ENCODE data around the gene DNAH12. TPM values are rescaled to one million over a fixed set of nuclear protein-coding genes. Genes with fewer than 3 reads are reported as not detected.

DNAH12 gene
- total and polyA plus RNA-seq, 2 of the 13 experiments (the other 11 are each of a cell fraction or from before 2014, with no cell fraction given) = 0.11 TPM

- 68% methylated on average over 2 of the region's 2 CpGs for WGBS (ENCODE audit: low lambda C conversion rate)
- in situ Hi-C loops (cut with HindIII; ENCODE audit: extremely low pct_ligation_motif_present, low pct_unique_long_range_greater_than_20kb) (loop anchor here (25.0 kb wide), 1 partner anchor 479 kb away; no protein-coding TSS in a partner anchor), intact Hi-C loops (cut with micrococcal nuclease; ENCODE audit: unreplicated experiment) (no loop called here)
- H3K9ac ChIP-seq (ENCODE audit: insufficient read depth, low read depth, low read length) = no peak overlapping the region
- H4K20me1 ChIP-seq (ENCODE audit: insufficient read depth, low read length) = no peaks in the 10 kb centered on the region
- ChIA-PET CTCF (ENCODE audit: low intra/inter-chr PET ratio, low total read pairs) (no interaction called here), POLR2A (no interaction called here)
- no peak overlapping the region for H3K4me3 ChIP-seq (replicated peaks in 1 of 3; ENCODE audit: insufficient read depth in 1 of 3, low read depth in 2 of 3, low read length in 3 of 3)
- ATAC-seq (no peak), DNase-seq (ENCODE audit: low spot score) (no peak), FAIRE-seq (no peak)
- no peaks in the 10 kb centered on the region for H3K79me2 ChIP-seq (ENCODE audit: insufficient read depth, low read length)
- H3K27me3 ChIP-seq (ENCODE audit: control insufficient read depth in 1 of 2, insufficient read depth in 2 of 2, low read length in 2 of 2) = no peaks in the 10 kb centered on the region
- H2AFZ ChIP-seq (ENCODE audit: low read length) = no peak overlapping the region
- no peaks in the 10 kb centered on the region for H3K36me3 ChIP-seq (replicated peaks in 1 of 2; ENCODE audit: control insufficient read depth in 1 of 2, insufficient read depth in 2 of 2, low read length in 2 of 2)
- no peak overlapping the region for H3K4me2 ChIP-seq (ENCODE audit: low read depth, low read length)
- H3K9me3 ChIP-seq (ENCODE audit: low read length) = no peaks in the 10 kb centered on the region
- no peak overlapping the region for H3K27ac ChIP-seq (ENCODE audit: extremely low read length, insufficient read depth, low read length)
- peaks cover 37% of the 10 kb centered on the region for H3K4me1 ChIP-seq (ENCODE audit: insufficient read depth, low read length)
- BruUV-seq (replicated peaks) = no TSS peak
- TF ChIP-seq BCL3 (CRISPR knock-in tag; IDR thresholded peaks at IDR 0.05) (no peak), KLF11 (CRISPR knock-in tag; IDR thresholded peaks at IDR 0.05) (no peak), ZNF446 (CRISPR knock-in tag; IDR thresholded peaks at IDR 0.05) (no peak), NFIC (IDR thresholded peaks at IDR 0.05; ENCODE audit: low read length) (no peak), ZFAT (CRISPR knock-in tag; conservative IDR thresholded peaks at IDR 0.05) (no peak), ZNF30 (CRISPR knock-in tag; IDR thresholded peaks at IDR 0.05) (no peak), FIP1L1 (IDR thresholded peaks at IDR 0.05; ENCODE audit: borderline replicate concordance, insufficient read depth, low read depth, low read length) (no peak), TP53 (CRISPR knock-in tag; conservative IDR thresholded peaks at IDR 0.05) (no peak), ZNF883 (CRISPR knock-in tag; IDR thresholded peaks at IDR 0.05; ENCODE audit: not compliant biosample characterization) (no peak), ZBTB44 (CRISPR knock-in tag; IDR thresholded peaks at IDR 0.05) (no peak), ZNF136 (CRISPR knock-in tag; IDR thresholded peaks at IDR 0.05; ENCODE audit: low read depth) (no peak), ZNF513 (CRISPR knock-in tag; conservative IDR thresholded peaks at IDR 0.05) (no peak), TFDP1 (CRISPR knock-in tag; IDR thresholded peaks at IDR 0.05; ENCODE audit: borderline replicate concordance) (no peak), THAP8 (CRISPR knock-in tag; IDR thresholded peaks at IDR 0.05; ENCODE audit: borderline replicate concordance) (no peak), MAZ (IDR thresholded peaks at IDR 0.05; ENCODE audit: borderline replicate concordance, low read depth, low read length) (no peak), MAZ (CRISPR knock-in tag; IDR thresholded peaks at IDR 0.05; ENCODE audit: low read depth) (no peak), ZBTB37 (CRISPR knock-in tag; IDR thresholded peaks at IDR 0.05) (no peak)
These were observed 161.2 kb downstream of the DNAH12 start for GRCh38 chr3:57382933-57383332.

Data from HepG2 (cell line).